AG09319 (cell line): Measurements from ENCODE around the gene NCCRP1.

ENCODE experiments used
- DNase-seq: peaks from one replicate; pipeline ENCODE4 v3.0.0-alpha.2; 2010; ENCODE audit warnings: low read depth; ENCODE audit errors: extremely low read depth
- CTCF ChIP-seq: IDR thresholded peaks from 2 replicates; pipeline ENCODE4 v1.5.1; 2011; ENCODE audit warnings: low read depth, mild to moderate bottlenecking, inconsistent platforms, low read length, moderate library complexity

The NCCRP1 gene

GRCh38 chr19:39165857-39166256, 30.9 kb upstream of the NCCRP1 start:
- no peak for DNase-seq
- TF ChIP-seq CTCF, result no peak

DNA sequence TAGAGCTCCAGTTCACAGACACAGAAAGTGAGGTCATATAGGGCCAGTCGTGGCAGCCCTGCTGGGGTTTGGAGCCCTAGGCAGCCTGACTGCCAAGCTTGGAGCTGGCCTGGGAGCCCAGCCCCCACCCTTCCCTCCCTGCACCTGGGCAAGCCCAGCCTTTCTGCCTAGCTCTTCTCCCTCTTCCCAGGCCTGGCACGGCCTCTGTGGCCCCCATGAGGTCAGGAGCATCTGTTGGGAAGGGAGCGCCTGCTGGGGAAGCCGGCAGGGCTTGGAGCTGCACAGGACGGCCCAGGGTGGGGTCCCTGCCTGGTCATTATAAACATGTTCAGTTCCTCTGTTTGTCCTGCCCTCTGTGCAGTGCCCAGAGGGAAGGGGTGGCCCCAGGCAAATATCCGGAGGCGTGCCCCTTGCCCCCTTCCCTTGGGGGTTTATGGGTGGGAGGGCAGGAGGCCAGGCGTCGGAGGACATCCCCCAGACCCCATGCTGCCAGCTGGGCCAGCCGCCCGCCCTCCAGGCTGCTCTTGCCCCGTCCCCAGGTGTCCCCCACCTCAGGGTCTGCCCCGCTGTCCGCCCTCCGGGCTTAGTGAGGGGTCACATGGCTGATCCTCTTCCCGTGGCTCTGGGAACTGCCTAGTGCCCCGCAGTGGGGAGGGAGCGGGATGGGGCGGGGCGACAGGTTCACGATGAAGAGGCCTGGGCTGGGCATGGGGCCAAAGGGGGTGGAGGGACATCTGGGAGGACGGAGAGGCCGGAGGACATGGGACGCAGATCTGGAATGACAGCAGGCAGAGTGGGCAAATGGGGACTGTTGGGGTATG, 30.0 kb upstream of the NCCRP1 start:
- TF ChIP-seq CTCF, result no peak
- DNase-seq, result no peak

DNA sequence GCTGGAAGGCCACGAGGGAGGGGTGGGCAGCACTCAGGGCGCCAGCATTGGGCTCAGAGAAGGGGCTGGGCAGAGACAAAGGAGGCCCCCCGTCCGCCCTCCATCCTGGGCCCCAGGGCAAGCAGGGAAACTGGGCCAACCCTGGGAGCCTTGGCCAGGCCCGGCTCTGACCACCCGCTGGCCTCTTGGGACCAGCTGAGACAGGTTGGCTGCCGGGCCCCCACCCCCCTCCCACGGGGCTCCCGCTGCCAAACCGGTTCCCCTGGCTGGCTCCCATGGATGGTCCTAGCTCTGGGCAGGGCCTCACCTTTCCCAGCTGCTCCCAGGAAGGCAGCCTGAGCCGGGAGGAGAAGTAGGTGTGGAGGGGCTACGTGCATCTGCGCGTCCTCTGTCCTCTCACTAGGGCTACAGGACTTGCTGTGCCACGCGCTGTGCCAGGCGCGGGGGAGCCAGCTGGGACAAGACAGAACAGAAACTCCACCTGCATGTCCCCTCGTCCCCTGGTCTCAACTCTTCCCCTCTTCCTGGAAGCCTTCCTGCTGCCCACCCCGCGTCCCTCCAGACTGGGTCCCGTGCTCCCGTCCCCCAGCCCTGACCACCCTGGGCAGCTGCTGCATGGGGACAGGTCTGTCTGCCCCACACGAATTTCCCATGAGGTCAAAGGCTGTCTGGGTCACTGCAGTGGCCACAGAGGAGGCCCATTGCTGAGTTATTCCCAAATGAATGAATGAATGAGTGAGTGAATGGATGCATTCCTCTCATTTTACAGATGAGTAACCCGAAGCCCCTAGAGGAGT, 29.1 kb upstream of the NCCRP1 start:
- DNase-seq, result no peak
- TF ChIP-seq CTCF, result no peak

- DNase-seq, result no peak
- TF ChIP-seq CTCF, result no peak
Observed at GRCh38 chr19:39168258-39169142, 28.3 kb upstream of the NCCRP1 start.

GRCh38 chr19:39169143-39169810, 27.5 kb upstream of the NCCRP1 start:
- no peak for TF ChIP-seq CTCF
- DNase-seq, result no peak

GRCh38 chr19:39170386-39171231, 26.2 kb upstream of the NCCRP1 start:
- no peak for DNase-seq
- TF ChIP-seq CTCF, result no peak
